Trophoblast cell (in vitro differentiated cells and primary cell): ENCODE data around the gene JAM3.

Experiments
- DNase-seq, 2 donors: peaks; one replicate each; pipeline ENCODE4 v3.0.0-alpha.2; 2016
- H2AFZ ChIP-seq: 2 replicates; pipeline ENCODE4 v1.6.1; 2013; ENCODE audit warnings: low read length, moderate library complexity, mild to moderate bottlenecking; ENCODE audit not compliant: insufficient read depth, poor library complexity
- H2AK5ac ChIP-seq: 2 replicates; pipeline ENCODE4 v1.6.1; 2013; ENCODE audit warnings: mild to moderate bottlenecking, low read length
- H2BK120ac ChIP-seq: 2 replicates; pipeline ENCODE4 v1.6.1; 2013; ENCODE audit warnings: low read length, mild to moderate bottlenecking, moderate library complexity; ENCODE audit not compliant: insufficient read depth, poor library complexity
- H2BK12ac ChIP-seq: 2 replicates; pipeline ENCODE4 v1.6.1; 2013; ENCODE audit warnings: mild to moderate bottlenecking, low read length, moderate library complexity
- H2BK5ac ChIP-seq: 2 replicates; pipeline ENCODE4 v1.6.1; 2013; ENCODE audit warnings: low read length, low read depth, moderate library complexity, mild to moderate bottlenecking; ENCODE audit not compliant: poor library complexity
- H3K14ac ChIP-seq: 2 replicates; pipeline ENCODE4 v1.6.1; 2013; ENCODE audit warnings: mild to moderate bottlenecking, low read length
- H3K18ac ChIP-seq: 2 replicates; pipeline ENCODE4 v1.6.1; 2013; ENCODE audit warnings: mild to moderate bottlenecking, low read length
- H3K23ac ChIP-seq: 2 replicates; pipeline ENCODE4 v1.6.1; 2013; ENCODE audit warnings: low read length
- H3K27ac ChIP-seq: 2 replicates; pipeline ENCODE4 v1.5.1; 2013; ENCODE audit warnings: low read depth, mild to moderate bottlenecking, inconsistent platforms, low read length, moderate library complexity
- H3K27me3 ChIP-seq: 2 replicates; pipeline ENCODE4 v1.6.1; 2013; ENCODE audit warnings: inconsistent platforms, mild to moderate bottlenecking, low read length, moderate library complexity; ENCODE audit not compliant: insufficient read depth
- H3K36me3 ChIP-seq, 2 experiments: 1 replicate in 1 of 2; 2 replicates in 1 of 2; pipeline ENCODE4 v1.6.1; 2013; ENCODE audit warnings: low read length in 2 of 2, mild to moderate bottlenecking in 2 of 2, moderate library complexity in 1 of 2; ENCODE audit not compliant: insufficient read depth in 2 of 2, control insufficient read depth in 1 of 2
- H3K4ac ChIP-seq: 2 replicates; pipeline ENCODE4 v1.6.1; 2013; ENCODE audit warnings: low read depth, mild to moderate bottlenecking, low read length, moderate library complexity
- H3K4me1 ChIP-seq, 2 experiments: 1 replicate in 1 of 2; 2 replicates in 1 of 2; pipeline ENCODE4 v1.6.1; 2013; ENCODE audit warnings: low read length in 2 of 2, mild to moderate bottlenecking in 2 of 2, moderate library complexity in 1 of 2; ENCODE audit not compliant: insufficient read depth in 2 of 2, control insufficient read depth in 1 of 2
- H3K4me2 ChIP-seq: 2 replicates; pipeline ENCODE4 v1.6.1; 2013; ENCODE audit warnings: inconsistent platforms, mild to moderate bottlenecking, low read length, moderate library complexity
- H3K4me3 ChIP-seq: 2 replicates; pipeline ENCODE4 v1.5.1; 2013; ENCODE audit warnings: mild to moderate bottlenecking, low read depth, low read length, inconsistent platforms
- H3K79me1 ChIP-seq: one replicate; pipeline ENCODE4 v1.6.1; 2013; ENCODE audit warnings: low read length
- H3K79me2 ChIP-seq: 2 replicates; pipeline ENCODE4 v1.6.1; 2013; ENCODE audit warnings: low read length, mild to moderate bottlenecking; ENCODE audit not compliant: control insufficient read depth, insufficient read depth, poor library complexity
- H3K9ac ChIP-seq: 2 replicates; pipeline ENCODE4 v1.6.1; 2013; ENCODE audit warnings: mild to moderate bottlenecking, low read length
- H3K9me3 ChIP-seq: 2 replicates; pipeline ENCODE4 v1.6.1; 2013; ENCODE audit warnings: low read depth, mild to moderate bottlenecking, control low read depth, inconsistent platforms, low read length; ENCODE audit not compliant: insufficient read depth
- H4K12ac ChIP-seq: 2 replicates; pipeline ENCODE4 v1.6.1; 2013; ENCODE audit warnings: low read depth, mild to moderate bottlenecking, low read length, moderate library complexity
- H4K8ac ChIP-seq: 2 replicates; pipeline ENCODE4 v1.6.1; 2013; ENCODE audit warnings: low read depth, mild to moderate bottlenecking, low read length, moderate library complexity
- H4K91ac ChIP-seq: one replicate; pipeline ENCODE4 v1.6.1; 2013; ENCODE audit warnings: low read depth, mild to moderate bottlenecking, low read length, moderate library complexity
- WGBS: extraction: QIAGEN DNeasy Blood & Tissue Kit; methylation state at CpG from one replicate; pipeline ENCODE4 v1.1.7; 2013; ENCODE audit warnings: missing lambda C conversion rate; ENCODE audit not compliant: insufficient read length, insufficient coverage; ENCODE audit errors: extremely low coverage; 5-methylcytosine and 5-hydroxymethylcytosine counted together

The JAM3 gene

GRCh38 chr11:134052988-134053945 lies 15.6 kb upstream of the JAM3 start:
- no peaks in the 10 kb centered on the region for H3K9me3 ChIP-seq
- no peak overlapping the region for H2BK12ac ChIP-seq
- no peak overlapping the region for H4K12ac ChIP-seq
- no peak overlapping the region for H3K14ac ChIP-seq
- H3K4ac ChIP-seq: no peak overlapping the region
- H3K4me2 ChIP-seq: no peak overlapping the region
- H2AFZ ChIP-seq: no peak overlapping the region
- DNase-seq: no peak
- no peak overlapping the region for H4K8ac ChIP-seq
- no peak overlapping the region for H2AK5ac ChIP-seq
- no CpG with 5 or more reads among the region's 26 CpGs for WGBS
- H3K79me1 ChIP-seq: no peaks in the 10 kb centered on the region
- no peak overlapping the region for H3K9ac ChIP-seq
- H2BK5ac ChIP-seq: no peak overlapping the region
- peaks cover 2% of the 10 kb centered on the region in 2 experiments for H3K4me1 ChIP-seq
- H3K23ac ChIP-seq: no peak overlapping the region
- no peak overlapping the region for H3K18ac ChIP-seq
- H3K27me3 ChIP-seq: no peaks in the 10 kb centered on the region
- no peaks in the 10 kb centered on the region for H3K79me2 ChIP-seq
- no peak overlapping the region for H3K27ac ChIP-seq
- peak overlapping the region; percentile 23 for H3K4me3 ChIP-seq
- H4K91ac ChIP-seq: no peak overlapping the region
- H2BK120ac ChIP-seq: no peak overlapping the region
- no peaks in the 10 kb centered on the region for H3K36me3 ChIP-seq

- H3K9me3 ChIP-seq: no peaks in the 10 kb centered on the region
- H3K27me3 ChIP-seq: no peaks in the 10 kb centered on the region
- no peak overlapping the region for H2BK120ac ChIP-seq
- no peaks in the 10 kb centered on the region for H3K79me2 ChIP-seq
- no peak overlapping the region for H3K14ac ChIP-seq
- no peak for DNase-seq
- H3K4ac ChIP-seq: no peak overlapping the region
- no peaks in the 10 kb centered on the region for H3K79me1 ChIP-seq
- H3K9ac ChIP-seq: no peak overlapping the region
- H3K4me1 ChIP-seq: peaks cover 2% of the 10 kb centered on the region in 2 experiments
- H3K23ac ChIP-seq: no peak overlapping the region
- H3K27ac ChIP-seq: no peak overlapping the region
- H2AK5ac ChIP-seq: no peak overlapping the region
- no peaks in the 10 kb centered on the region for H3K36me3 ChIP-seq
- H2BK12ac ChIP-seq: no peak overlapping the region
- H3K4me2 ChIP-seq: no peak overlapping the region
- WGBS: no CpG with 5 or more reads among the region's 9 CpGs
- no peak overlapping the region for H4K8ac ChIP-seq
- H3K18ac ChIP-seq: no peak overlapping the region
- no peak overlapping the region for H2AFZ ChIP-seq
- H3K4me3 ChIP-seq: no peak overlapping the region
- H2BK5ac ChIP-seq: no peak overlapping the region
- H4K91ac ChIP-seq: no peak overlapping the region
- no peak overlapping the region for H4K12ac ChIP-seq
These were observed 13.8 kb upstream of the JAM3 start for GRCh38 chr11:134055029-134055428.

GRCh38 chr11:134060316-134060715 lies 8.6 kb upstream of the JAM3 start:
- no peaks in the 10 kb centered on the region for H3K36me3 ChIP-seq
- no peak overlapping the region for H3K4ac ChIP-seq
- H3K27me3 ChIP-seq: no peaks in the 10 kb centered on the region
- H3K23ac ChIP-seq: no peak overlapping the region
- no peak overlapping the region for H3K14ac ChIP-seq
- H2BK120ac ChIP-seq: no peak overlapping the region
- no peak overlapping the region for H4K91ac ChIP-seq
- no peak overlapping the region for H3K18ac ChIP-seq
- no peaks in the 10 kb centered on the region for H3K9me3 ChIP-seq
- no peak overlapping the region for H2BK12ac ChIP-seq
- no peak overlapping the region for H2BK5ac ChIP-seq
- no peak overlapping the region for H3K4me3 ChIP-seq
- H4K8ac ChIP-seq: no peak overlapping the region
- H3K27ac ChIP-seq: no peak overlapping the region
- no peak overlapping the region for H3K4me2 ChIP-seq
- no peak for DNase-seq
- H3K9ac ChIP-seq: no peak overlapping the region
- H2AFZ ChIP-seq: no peak overlapping the region
- H3K79me2 ChIP-seq: no peaks in the 10 kb centered on the region
- H3K4me1 ChIP-seq: no peaks in the 10 kb centered on the region
- no peak overlapping the region for H2AK5ac ChIP-seq
- H4K12ac ChIP-seq: no peak overlapping the region
- no peaks in the 10 kb centered on the region for H3K79me1 ChIP-seq
- WGBS: no CpG with 5 or more reads among the region's 3 CpGs

- Histone ChIP-seq H3K79me1 (no peaks in the 10 kb centered on the region), H3K36me3 (no peaks in the 10 kb centered on the region), H2BK12ac (no peak overlapping the region), H3K23ac (no peak overlapping the region), H2AK5ac (no peak overlapping the region), H2AFZ (no peak overlapping the region), H2BK5ac (no peak overlapping the region), H3K4me2 (no peak overlapping the region), H3K18ac (no peak overlapping the region), H3K14ac (no peak overlapping the region), H3K4me3 (peak overlapping the region; percentile 25), H3K4ac (no peak overlapping the region), H2BK120ac (no peak overlapping the region), H4K12ac (no peak overlapping the region), H4K91ac (no peak overlapping the region), H3K27ac (no peak overlapping the region), H3K9me3 (no peaks in the 10 kb centered on the region), H3K4me1 (no peaks in the 10 kb centered on the region), H3K79me2 (no peaks in the 10 kb centered on the region), H3K27me3 (no peaks in the 10 kb centered on the region), H3K9ac (no peak overlapping the region), H4K8ac (no peak overlapping the region)
- no peak for DNase-seq
- WGBS: no CpG with 5 or more reads among the region's 24 CpGs
These were observed 6.4 kb upstream of the JAM3 start for GRCh38 chr11:134062265-134063123.
